ENCODE results near the gene SENP5.
"Not testable (repeated sequence)": the region's sequence is repeated elsewhere in the genome, so short reads cannot be mapped to it uniquely, and the experiment has no call there.

DNA sequence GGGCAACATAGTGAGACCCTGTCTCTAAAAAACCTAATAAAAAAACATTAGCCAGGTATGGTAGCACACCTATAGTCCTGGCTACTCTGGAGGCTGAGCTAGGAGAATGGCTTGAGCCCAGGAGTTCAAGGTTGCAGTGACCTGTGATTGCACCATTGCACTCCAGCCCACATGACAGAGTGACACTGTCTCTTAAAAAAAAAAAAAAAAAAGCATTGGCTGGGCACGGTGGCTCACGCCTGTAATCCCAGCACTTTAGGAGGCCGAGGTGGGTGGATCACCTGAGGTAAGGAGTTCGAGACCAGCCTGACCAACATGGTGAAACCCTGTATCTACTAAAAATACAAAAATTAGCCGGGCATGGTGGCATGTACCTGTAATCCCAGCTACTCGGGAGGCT lies 28.4 kb upstream of the SENP5 start:
- TF ChIP-seq, protein P1, sequence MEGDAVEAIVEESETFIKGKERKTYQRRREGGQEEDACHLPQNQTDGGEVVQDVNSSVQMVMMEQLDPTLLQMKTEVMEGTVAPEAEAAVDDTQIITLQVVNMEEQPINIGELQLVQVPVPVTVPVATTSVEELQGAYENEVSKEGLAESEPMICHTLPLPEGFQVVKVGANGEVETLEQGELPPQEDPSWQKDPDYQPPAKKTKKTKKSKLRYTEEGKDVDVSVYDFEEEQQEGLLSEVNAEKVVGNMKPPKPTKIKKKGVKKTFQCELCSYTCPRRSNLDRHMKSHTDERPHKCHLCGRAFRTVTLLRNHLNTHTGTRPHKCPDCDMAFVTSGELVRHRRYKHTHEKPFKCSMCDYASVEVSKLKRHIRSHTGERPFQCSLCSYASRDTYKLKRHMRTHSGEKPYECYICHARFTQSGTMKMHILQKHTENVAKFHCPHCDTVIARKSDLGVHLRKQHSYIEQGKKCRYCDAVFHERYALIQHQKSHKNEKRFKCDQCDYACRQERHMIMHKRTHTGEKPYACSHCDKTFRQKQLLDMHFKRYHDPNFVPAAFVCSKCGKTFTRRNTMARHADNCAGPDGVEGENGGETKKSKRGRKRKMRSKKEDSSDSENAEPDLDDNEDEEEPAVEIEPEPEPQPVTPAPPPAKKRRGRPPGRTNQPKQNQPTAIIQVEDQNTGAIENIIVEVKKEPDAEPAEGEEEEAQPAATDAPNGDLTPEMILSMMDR (IDR thresholded peaks at IDR 0.05) = not testable (repeated sequence)
- not testable (repeated sequence) for TF ChIP-seq POLR2A (IDR thresholded peaks at IDR 0.05)
